ENCODE results near the gene PCDH15.

Gene PCDH15

DNA sequence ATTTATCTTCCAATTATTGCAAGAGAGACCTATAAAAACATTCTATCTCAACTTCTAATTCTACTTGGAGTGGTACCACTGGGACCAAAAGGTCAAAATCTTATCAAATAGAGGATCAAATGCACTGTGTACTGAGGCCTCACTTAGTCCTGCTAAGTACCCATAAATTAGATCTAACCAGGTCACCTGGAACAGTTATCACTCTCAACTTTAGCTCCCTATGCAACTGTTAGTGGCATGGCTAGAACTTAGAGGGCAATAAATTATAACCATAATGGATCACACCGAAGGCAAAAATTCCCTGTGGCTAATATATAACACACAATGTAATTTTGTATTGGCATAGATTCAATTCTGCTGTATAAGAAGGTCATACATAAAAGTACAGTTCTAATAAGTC is 428.9 kb downstream of the PCDH15 start:
- no peak for DNase-seq (ENCODE audit: low spot score)

DNA sequence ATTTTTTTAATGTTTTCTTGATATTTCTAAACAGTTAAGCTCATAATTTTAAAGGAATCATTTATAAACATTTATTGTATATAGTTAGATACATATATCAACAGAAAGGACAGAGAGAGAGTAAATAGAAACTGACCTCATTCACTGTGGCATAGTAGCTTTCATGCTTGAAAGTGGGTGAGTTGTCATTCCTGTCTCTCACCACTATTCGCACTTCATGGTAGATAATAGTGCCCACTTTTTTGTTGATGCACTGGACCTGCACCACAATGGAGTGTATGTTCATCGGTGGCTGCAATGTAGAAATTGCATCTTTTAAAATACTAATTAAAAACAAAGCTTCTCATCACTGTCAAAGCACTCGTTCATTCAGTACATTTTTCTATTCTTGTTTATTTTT is 432.0 kb downstream of the PCDH15 start:
- no peak for DNase-seq (ENCODE audit: low spot score)

DNA sequence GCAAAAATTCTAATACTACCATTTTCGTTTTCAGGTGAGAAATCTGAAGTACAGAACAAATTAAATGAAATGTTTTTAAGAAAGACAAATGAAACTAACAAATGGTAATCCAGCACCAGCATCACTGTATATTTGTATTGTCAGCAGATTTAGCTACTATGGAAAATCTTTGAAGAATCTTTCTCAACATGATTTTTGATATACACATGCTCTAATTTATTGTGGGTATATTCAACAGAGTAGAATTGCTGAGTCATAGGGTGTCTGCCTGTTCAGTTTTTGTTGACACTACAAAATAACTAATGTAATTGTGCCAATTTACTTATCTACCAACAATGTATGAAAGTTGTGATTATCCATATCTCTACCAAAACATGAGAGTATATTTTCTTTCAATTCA is 437.6 kb downstream of the PCDH15 start:
- no peak for DNase-seq (ENCODE audit: low spot score)

DNA sequence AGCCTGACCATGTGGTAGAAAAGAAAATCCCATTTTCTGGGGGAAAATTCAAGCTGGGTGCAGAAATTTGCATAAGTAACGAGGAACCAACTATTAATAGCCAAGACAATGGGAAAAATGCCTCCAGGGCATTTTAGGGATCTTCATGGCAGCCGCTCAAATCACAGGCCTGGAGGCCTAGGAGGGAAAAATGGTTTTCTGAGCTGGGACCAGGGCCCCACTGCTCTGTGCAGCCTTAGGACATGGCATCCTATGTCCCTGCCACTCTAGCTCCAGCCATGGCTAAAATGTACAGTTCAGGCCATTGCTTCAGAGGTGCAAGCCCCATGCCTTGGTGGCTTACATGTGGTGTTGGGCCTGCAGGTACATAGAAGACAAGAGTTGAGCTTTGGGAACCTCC is 459.0 kb downstream of the PCDH15 start:
- no peak for DNase-seq (ENCODE audit: low spot score)

DNA sequence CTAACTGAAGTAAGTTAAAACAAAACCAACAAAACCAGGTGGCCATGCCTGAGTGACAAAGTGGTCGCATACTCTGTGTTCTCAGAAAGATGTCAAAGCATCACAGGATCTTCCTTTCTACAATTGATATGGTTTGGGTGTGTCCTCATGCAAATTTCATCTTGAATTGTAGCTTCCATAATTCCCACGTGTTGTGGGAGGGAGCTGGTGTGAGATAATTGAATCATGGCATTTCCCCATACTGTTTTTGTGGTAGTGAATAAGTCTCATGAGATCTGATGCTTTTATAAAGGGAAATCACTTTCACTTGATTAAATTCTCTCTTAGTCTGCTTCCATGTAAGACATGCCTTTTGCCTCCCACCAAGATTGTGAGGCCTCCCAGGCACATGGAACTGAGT is 465.7 kb downstream of the PCDH15 start:
- DNase-seq (ENCODE audit: low spot score), result no peak

DNA sequence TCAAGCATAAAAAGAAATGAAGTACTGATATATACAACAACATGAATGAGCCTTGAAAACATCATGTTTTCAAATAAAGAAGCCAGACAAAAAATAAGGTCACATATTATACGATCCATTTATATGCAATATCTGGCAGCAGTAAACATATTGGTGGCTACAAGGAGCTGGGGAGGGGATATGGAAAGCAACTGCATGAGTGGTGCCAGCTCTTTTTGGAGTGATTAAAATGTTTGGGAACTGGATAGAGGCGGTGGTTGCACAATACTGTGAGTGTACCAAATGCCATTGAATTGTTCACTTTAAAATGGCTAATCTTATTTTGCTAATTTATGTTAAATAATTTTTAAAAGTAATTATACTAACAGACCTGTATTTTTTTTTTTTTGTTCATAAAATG is 481.7 kb downstream of the PCDH15 start:
- no peak for DNase-seq (ENCODE audit: low spot score)

DNA sequence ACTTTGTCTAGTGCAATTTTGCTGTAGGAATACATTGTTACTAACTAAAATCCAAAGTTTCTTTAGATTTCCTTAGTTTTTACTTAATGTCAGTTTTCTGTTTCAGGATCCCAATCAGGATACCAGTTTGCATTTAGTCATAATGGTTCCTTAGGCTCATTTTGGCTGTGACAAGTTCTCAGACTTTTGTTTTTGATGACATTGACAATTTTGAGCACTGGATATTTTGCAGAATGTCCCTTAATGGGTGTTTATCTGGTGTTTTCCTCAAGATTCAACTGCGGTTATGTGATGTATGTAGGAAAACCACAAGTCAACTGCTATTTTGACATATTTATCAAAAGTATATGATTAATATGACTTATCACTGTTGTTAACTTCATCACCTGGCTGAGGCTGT is 482.6 kb downstream of the PCDH15 start:
- no peak for DNase-seq (ENCODE audit: low spot score)

DNA sequence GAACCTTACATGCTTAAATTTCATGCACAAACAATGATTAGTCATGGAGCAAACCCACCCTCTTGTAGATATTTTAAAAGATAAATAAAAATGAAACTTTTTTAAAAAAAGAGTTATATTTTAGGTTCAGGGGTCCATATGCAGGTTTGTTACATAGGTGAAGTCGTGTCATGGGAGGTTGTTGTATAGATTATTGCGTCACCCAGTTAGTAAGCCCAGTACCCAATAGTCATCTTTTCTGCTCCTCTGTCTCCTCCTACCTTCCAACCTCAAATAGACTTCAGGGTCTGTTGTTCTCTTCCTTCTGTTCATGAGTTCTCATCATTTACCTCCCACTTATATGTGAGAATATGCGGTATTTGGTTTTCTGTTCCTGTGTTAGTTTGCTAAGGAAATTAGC is 486.6 kb downstream of the PCDH15 start:
- no peak for DNase-seq (ENCODE audit: low spot score)

DNA sequence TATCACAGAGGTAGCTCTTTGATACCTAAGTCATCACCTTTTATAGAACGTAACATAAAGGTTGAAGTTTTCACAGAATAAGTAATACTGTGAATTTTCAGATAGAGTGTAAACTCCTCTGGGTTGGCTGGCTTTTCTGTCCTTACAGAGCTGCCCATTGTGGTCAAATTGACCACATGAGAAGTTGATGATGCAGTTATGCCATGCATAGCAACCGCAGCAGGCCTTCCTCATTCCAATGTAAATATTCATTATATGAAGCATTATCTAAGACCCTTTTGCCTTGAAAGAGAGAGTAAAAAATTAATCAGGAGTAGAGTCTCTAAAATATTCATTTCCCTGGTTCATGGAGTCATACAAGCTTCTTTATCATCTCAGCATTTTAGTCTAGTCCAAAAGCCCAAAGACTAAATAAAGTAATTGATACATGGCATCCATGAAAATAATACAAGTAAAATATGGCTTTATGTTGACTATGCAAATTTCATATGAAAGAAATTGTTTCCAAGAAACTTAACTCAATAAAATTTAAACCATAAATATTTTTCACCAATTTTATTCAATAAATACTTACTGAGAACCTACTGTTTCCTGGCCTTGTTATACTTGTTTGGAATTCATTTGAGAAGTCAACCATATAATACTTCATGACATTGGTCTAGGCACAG is 516.4 kb downstream of the PCDH15 start:
- DNase-seq (ENCODE audit: low spot score), result no peak

DNA sequence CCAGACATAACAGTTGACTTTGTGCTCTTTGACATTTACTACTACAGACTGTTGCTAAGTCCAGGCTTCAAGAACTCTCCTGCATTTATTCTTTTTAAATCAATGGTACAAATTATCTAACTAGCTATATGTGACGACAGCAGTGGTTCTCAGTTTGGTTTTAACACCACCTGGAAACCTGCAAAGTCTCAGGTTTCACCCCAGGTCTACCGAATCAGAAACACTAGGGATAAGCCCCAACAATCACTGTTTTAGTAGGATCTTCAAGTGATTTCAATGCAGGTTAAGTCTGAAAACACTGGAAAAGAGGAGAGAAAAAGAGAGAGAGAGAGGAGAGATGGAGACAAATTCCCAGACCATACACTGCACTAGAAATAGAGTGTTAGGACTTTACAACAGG is 519.0 kb downstream of the PCDH15 start:
- no peak for DNase-seq (ENCODE audit: low spot score)

DNA sequence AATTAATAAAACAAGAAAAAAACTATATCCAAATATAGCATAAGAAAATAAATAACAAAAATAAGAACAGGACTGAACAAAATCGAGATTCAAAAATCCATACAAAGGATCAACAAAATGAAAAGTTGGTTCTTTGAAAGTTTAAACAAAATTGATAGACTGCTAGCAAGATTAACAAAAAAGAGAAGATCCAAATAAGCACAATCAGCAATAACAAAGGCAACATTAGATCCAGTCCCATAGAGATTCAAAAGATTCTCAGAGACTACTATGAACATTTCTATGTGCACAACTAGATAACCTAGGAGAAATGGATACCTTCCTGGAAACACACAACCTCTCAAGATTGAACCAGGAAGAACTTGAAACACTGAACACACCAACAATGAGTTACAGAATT is 534.6 kb downstream of the PCDH15 start:
- no peak for DNase-seq (ENCODE audit: low spot score)

DNA sequence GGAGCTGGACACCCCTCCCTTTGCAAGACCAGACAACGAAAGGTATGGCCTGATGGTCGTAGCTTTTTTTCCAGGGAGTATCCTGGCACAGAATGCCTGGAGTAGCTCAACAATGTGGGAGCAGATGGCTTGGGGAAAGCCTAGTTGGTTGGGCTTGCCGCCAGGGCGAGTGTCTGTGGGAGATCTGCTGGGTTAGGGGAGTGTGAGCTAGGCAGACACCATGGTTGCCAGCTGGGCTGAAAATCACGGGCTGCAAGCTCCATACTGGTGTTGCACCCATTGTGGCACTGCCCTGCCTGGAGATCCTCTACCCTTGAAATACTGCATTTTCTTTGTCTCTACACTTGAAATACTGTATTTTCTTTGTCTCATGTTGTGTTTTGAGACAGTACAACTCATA is 538.3 kb downstream of the PCDH15 start:
- no peak for DNase-seq (ENCODE audit: low spot score)

DNA sequence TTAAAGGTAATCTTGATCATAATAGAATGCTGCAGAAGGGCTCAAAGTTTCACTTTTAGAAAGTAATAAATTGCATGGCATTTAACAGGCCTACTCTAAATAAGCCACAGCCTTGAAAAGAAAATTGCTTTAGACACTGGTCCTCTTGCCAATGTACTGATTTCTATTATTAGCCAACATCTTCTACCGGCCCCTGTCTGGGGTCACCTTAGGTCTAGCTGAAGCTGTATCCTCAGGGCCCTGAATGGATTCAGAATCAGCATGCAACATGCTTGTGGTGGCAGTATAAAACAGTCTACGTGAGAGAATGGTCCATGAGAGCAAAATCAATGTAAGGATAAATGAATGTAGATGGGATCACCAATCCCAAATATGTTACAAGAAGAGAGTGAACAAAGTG is 541.9 kb downstream of the PCDH15 start:
- DNase-seq (ENCODE audit: low spot score), result no peak

DNA sequence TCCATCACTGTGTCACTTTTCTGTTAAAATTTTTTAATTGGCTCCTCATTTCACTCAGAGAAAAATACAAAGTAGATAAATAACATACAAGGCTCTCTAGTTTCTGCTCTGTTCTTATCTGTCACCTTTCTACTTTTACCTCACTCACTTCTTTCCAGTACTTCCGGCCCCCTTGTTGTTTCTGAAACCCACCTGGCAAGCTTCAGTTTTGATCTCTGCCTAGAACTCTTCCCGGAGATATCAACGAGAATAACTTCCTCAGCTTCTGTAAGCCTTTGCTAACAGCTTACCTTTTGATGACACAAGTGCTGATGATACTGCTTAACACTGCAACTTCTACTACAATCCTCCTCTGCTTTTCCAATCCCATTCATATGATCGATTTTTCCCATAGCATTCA is 566.2 kb downstream of the PCDH15 start:
- no peak for DNase-seq (ENCODE audit: low spot score)

DNA sequence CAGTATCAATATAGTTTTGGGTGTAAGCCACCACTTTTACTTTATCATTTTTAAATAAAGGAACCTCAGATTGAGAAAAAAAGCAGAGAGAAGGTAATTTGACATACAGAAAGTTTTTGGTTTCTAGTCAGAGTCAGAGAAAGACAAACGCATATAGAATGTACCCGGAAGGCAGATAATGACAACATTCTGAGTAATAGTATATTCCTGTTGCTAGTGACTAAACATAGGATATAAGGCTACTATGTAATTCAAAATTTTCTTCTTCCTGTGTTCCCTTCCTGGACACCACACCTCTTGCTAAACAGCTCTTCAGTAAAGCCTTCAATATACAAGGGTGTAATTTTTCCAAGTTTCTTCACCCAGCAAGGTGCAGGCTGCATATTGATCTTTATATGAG is 597.6 kb downstream of the PCDH15 start:
- no peak for DNase-seq (ENCODE audit: low spot score)

DNA sequence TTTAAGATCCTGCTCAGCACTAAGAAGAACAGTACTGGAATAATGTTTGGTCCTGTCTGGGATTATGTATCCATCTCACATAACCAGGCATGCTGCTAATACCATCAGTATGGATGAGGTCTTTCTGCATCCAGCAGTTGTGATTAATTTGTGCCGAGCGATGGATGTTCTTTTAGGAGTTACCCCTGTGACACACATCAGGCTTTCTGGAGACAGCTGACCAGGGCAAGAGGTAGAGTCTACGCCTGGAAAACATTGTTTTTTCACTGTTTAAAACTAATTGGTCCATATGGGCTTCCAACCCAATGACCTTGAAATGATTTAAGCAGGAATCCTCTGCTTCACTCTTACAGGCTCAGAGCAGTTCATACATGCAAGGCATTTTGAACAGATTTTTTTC is 603.0 kb downstream of the PCDH15 start:
- no peak for DNase-seq (ENCODE audit: low spot score)

DNA sequence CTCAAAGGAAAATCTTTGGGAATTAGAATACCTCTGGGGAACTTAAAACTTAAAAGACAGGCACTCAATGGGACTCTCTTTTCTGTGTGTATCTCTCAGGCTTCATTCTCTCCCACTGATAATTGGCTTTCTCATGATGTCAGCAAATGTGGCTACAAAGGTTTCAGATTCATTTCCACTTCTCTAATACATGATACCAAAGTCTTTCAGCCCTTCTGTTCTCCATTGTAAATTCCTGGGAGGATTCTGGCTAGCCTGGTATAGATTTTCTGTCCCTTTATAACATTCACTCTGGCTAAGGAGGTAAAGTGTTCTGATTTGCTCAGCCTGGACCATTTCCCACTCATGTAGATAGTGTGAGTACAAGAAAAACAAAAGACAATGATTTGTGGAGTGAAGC is 606.2 kb downstream of the PCDH15 start:
- DNase-seq (ENCODE audit: low spot score), result no peak

DNA sequence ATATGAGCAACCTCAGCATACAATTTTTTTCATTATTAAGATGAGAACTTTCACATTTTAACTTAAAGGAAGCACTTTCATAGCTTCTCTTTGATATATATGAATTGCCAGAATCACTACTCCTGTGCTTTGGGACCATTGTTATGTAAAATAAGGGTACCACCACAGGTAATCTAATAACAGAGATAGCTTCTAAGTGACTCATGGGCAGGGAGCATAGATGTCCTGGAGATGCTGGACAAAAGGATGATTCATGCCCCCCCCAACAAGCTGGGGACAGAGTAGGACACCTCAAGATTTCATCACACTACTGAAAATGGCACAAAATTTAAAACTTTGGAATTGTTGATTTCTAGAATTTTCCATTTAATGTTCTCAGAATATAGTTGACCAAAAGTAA is 641.1 kb downstream of the PCDH15 start:
- DNase-seq (ENCODE audit: low spot score), result no peak

DNA sequence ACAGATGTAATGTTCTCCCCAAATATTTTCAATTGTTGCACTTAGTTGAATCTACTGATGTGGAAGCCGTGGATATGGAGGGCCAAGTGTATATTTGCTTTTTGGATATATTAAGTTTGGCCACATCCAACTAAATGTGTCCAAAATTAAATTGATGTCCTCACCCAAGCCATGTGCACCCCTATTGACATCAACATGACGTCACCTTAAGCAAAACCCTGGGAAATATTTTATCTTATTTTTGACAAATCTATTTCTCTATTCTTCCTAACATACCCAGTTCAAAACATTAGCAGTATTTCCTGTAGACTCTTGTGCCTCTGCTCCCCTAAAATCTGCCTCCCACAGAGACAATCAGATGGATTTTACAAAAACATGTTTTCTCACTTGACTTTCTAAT is 652.5 kb downstream of the PCDH15 start:
- no peak for DNase-seq (ENCODE audit: low spot score)

DNA sequence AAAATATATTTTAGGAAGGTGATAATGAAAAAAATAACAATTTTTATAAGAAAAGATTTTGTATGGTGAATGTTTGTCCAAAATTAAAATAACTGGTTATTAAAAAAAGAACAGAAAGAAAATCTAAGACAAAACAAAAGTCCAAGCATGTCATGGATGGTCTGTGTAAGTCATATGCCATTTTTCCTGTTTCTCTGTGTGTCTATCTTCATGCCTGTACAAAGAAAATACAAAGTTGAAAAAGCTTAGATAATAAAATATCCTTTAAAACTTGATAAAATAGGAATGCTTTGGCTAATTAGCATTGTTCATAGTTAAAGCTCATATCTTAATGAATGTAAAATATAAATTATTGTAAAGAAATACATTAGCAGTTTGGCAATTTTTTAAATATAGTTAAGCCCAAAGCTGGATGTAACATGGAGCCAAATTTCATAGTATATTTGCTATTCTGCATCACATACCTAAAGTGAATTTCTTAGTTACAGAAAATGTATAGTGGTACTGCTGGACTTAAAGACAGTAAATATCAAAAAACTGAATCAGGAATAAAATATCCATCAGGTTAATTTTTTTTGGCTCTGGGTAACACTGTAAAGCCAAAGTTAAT is 661.1 kb downstream of the PCDH15 start:
- no peak for DNase-seq (ENCODE audit: low spot score)

DNA sequence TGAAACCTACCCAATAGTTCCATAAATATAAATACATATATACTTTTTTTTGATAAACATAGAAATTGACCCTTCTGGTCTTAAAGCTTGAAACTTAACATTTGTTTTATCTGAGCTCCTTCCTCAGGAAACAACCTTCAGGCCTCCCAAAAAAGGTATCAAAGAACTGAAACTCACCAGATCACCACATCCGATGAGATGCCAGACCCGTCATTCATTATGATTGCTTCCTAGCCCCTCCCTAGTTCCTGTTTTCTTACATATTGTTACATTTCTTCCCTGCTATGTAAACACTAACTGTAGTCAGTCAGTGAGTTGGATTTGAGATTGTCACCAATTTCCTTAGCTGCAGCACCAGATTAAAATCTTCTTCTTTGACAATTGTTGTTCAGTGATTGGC is 663.6 kb downstream of the PCDH15 start:
- no peak for DNase-seq (ENCODE audit: low spot score)

DNA sequence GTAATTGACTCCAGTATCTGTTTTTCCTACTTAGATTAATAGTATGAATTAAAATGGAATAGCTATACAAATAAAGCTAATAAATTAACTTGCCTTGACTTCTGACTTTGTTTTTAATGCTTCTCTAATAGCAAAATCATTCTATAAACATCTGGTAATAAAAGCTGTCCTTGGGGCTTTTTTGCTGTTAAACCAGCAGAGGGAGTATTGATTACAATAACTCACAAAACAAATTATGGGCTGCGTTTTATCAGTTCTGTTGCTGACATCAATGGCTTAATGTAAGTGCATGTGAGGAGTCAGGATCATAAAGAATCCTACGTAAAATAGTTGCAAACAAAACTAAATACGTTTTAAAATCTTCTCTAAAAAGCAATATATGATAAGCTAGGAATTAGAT is 667.8 kb downstream of the PCDH15 start:
- DNase-seq (ENCODE audit: low spot score), result no peak

DNA sequence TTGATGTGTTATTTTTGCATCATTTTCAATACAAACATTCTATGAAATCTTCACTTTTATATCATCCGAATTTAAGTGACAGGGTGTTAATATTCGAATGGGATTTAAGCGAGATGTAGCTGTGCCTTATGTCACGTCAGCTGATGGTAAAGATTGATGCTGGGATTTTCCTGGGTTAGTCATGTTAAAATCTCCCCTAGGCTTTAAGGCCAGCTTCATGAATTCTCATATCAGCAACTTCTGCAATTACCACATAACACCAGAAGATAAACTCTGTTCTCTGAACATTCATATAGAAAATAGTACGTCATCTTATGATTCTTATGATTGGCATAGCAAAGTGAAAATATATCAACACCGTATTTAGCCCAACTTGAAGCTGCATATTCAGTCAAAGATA is 669.2 kb downstream of the PCDH15 start:
- DNase-seq (ENCODE audit: low spot score), result no peak

DNA sequence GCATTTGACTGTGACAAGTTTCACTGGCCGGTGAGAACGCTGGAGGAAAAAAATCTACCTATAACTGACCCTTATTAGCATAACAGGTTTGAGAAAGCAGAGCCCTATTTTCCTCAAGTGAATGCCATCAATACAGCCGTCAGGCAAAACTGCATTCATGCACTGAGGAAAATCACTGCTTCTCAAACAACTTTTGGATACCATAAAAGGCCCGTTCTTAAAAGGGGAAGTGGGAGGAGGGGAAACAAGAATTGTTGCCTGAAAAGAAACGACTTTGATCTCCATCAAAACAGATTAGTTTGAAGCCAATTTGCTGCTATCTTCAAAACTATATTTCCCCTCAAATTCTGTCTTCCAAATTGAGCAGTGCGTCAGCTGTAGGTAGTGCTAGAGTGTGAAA is 670.6 kb downstream of the PCDH15 start:
- no peak for DNase-seq (ENCODE audit: low spot score)
